Measurements from ENCODE around the gene ELP4.

The ELP4 gene

DNA sequence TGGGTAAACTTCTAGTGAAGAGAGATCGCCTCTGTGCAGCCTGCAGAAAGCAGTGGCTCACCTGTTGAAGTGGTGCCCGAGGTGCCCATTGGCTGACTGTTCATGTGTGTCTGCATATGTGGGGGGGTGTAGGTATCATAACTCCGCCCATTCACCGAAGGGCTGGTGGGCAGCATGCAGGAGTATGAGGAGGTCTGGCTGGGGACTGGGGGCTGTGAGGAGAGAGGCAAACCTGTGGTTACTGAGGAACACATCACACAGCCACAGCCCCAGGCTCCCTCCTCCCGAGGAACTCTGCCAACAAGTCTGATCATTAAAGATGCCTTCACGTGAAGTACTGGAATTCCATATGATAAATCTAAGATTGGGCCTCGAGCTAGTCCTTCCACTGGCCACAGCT lies 281.1 kb downstream of the ELP4 start:
- no peaks in the 10 kb centered on the region for H3K9me2 ChIP-seq (replicated peaks; ENCODE audit: low read depth, low read length)
- H3K79me2 ChIP-seq (ENCODE audit: insufficient read depth, low read length): no peaks in the 10 kb centered on the region
- H3K9me3 ChIP-seq (ENCODE audit: insufficient read depth, low read depth, low read length): no peaks in the 10 kb centered on the region
- no peaks in the 10 kb centered on the region for H3K27me3 ChIP-seq (ENCODE audit: insufficient read depth, low read length, poor library complexity, severe bottlenecking)
- no peaks in the 10 kb centered on the region for H3K36me3 ChIP-seq (ENCODE audit: insufficient read depth, low read length)
- TF ChIP-seq, protein P1, sequence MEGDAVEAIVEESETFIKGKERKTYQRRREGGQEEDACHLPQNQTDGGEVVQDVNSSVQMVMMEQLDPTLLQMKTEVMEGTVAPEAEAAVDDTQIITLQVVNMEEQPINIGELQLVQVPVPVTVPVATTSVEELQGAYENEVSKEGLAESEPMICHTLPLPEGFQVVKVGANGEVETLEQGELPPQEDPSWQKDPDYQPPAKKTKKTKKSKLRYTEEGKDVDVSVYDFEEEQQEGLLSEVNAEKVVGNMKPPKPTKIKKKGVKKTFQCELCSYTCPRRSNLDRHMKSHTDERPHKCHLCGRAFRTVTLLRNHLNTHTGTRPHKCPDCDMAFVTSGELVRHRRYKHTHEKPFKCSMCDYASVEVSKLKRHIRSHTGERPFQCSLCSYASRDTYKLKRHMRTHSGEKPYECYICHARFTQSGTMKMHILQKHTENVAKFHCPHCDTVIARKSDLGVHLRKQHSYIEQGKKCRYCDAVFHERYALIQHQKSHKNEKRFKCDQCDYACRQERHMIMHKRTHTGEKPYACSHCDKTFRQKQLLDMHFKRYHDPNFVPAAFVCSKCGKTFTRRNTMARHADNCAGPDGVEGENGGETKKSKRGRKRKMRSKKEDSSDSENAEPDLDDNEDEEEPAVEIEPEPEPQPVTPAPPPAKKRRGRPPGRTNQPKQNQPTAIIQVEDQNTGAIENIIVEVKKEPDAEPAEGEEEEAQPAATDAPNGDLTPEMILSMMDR (conservative IDR thresholded peaks at IDR 0.05; ENCODE audit: low read length): no peak
- TF ChIP-seq EZH2phosphoT487 (IDR thresholded peaks at IDR 0.05; ENCODE audit: borderline replicate concordance): no peak
- no peaks in the 10 kb centered on the region for H3F3A ChIP-seq (ENCODE audit: low read depth)
- H3K4me2 ChIP-seq (ENCODE audit: low read depth, low read length, poor library complexity, severe bottlenecking): no peak overlapping the region
- H3K4me1 ChIP-seq (ENCODE audit: insufficient read depth, low read length, poor library complexity, severe bottlenecking): no peaks in the 10 kb centered on the region
- no peak overlapping the region for H3K4me3 ChIP-seq (ENCODE audit: low read length, poor library complexity, severe bottlenecking)
- H4K20me1 ChIP-seq (ENCODE audit: insufficient read depth, low read length, poor library complexity, severe bottlenecking): no peaks in the 10 kb centered on the region
- H2AFZ ChIP-seq (ENCODE audit: low read length): no peak overlapping the region
- H3K9ac ChIP-seq (ENCODE audit: low read depth, low read length, poor library complexity, severe bottlenecking): no peak overlapping the region

DNA sequence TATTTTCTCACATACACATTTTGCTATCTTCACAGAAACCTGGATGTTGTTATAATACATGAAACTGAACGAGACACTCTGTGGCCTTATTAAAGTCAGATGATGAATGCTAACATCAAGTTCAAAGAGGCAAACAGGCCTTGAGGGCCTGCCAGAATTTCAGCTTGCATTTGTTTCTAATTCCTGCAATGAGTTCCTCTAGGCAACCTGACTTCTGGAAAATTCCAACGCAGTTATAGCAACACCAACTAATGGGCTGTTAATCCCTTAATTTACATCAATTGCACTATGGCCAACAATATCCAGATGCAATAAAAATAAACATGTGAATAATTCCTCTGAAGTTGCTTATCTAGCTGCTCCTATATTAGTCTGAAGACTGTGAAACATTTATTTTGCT lies 282.5 kb downstream of the ELP4 start:
- H3K36me3 ChIP-seq (ENCODE audit: insufficient read depth, low read length): no peaks in the 10 kb centered on the region
- no peaks in the 10 kb centered on the region for H3K9me2 ChIP-seq (replicated peaks; ENCODE audit: low read depth, low read length)
- no peaks in the 10 kb centered on the region for H3F3A ChIP-seq (ENCODE audit: low read depth)
- H3K79me2 ChIP-seq (ENCODE audit: insufficient read depth, low read length): no peaks in the 10 kb centered on the region
- no peak overlapping the region for H3K4me3 ChIP-seq (ENCODE audit: low read length, poor library complexity, severe bottlenecking)
- TF ChIP-seq EZH2phosphoT487 (IDR thresholded peaks at IDR 0.05; ENCODE audit: borderline replicate concordance): no peak
- TF ChIP-seq, protein P1 (conservative IDR thresholded peaks at IDR 0.05; ENCODE audit: low read length): no peak
- no peak overlapping the region for H2AFZ ChIP-seq (ENCODE audit: low read length)
- no peak overlapping the region for H3K4me2 ChIP-seq (ENCODE audit: low read depth, low read length, poor library complexity, severe bottlenecking)
- H4K20me1 ChIP-seq (ENCODE audit: insufficient read depth, low read length, poor library complexity, severe bottlenecking): no peaks in the 10 kb centered on the region
- no peaks in the 10 kb centered on the region for H3K4me1 ChIP-seq (ENCODE audit: insufficient read depth, low read length, poor library complexity, severe bottlenecking)
- no peaks in the 10 kb centered on the region for H3K27me3 ChIP-seq (ENCODE audit: insufficient read depth, low read length, poor library complexity, severe bottlenecking)
- no peaks in the 10 kb centered on the region for H3K9me3 ChIP-seq (ENCODE audit: insufficient read depth, low read depth, low read length)
- H3K9ac ChIP-seq (ENCODE audit: low read depth, low read length, poor library complexity, severe bottlenecking): no peak overlapping the region

DNA sequence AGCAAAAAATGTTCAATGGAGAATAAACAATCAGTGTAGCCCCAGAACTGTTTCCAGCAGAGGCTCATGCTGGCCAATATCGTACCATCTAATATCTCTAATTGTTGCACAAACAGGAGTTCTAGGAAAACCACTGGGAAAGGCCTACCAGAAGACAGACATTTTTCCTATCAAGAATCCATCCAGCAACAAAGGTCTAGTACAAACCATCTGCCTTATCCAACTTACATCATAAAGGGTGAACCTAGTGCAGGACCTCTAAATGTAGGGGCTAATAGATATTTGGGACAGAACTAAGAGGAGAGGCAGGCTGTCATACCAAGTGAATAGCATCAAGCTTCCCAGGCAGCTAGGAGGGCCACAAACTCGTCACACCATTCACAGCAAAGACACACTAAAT lies 282.9 kb downstream of the ELP4 start:
- TF ChIP-seq, protein P1 (conservative IDR thresholded peaks at IDR 0.05; ENCODE audit: low read length): no peak
- TF ChIP-seq EZH2phosphoT487 (IDR thresholded peaks at IDR 0.05; ENCODE audit: borderline replicate concordance): no peak
- no peak overlapping the region for H2AFZ ChIP-seq (ENCODE audit: low read length)
- H4K20me1 ChIP-seq (ENCODE audit: insufficient read depth, low read length, poor library complexity, severe bottlenecking): no peaks in the 10 kb centered on the region
- H3K4me3 ChIP-seq (ENCODE audit: low read length, poor library complexity, severe bottlenecking): no peak overlapping the region
- H3K4me2 ChIP-seq (ENCODE audit: low read depth, low read length, poor library complexity, severe bottlenecking): no peak overlapping the region
- H3K9me3 ChIP-seq (ENCODE audit: insufficient read depth, low read depth, low read length): no peaks in the 10 kb centered on the region
- no peaks in the 10 kb centered on the region for H3K4me1 ChIP-seq (ENCODE audit: insufficient read depth, low read length, poor library complexity, severe bottlenecking)
- H3K27me3 ChIP-seq (ENCODE audit: insufficient read depth, low read length, poor library complexity, severe bottlenecking): no peaks in the 10 kb centered on the region
- H3K9ac ChIP-seq (ENCODE audit: low read depth, low read length, poor library complexity, severe bottlenecking): no peak overlapping the region
- no peaks in the 10 kb centered on the region for H3F3A ChIP-seq (ENCODE audit: low read depth)
- no peaks in the 10 kb centered on the region for H3K79me2 ChIP-seq (ENCODE audit: insufficient read depth, low read length)
- no peaks in the 10 kb centered on the region for H3K9me2 ChIP-seq (replicated peaks; ENCODE audit: low read depth, low read length)
- no peaks in the 10 kb centered on the region for H3K36me3 ChIP-seq (ENCODE audit: insufficient read depth, low read length)
